Measurements from ENCODE around the gene IMPA2. TPM values are rescaled to one million over a fixed set of nuclear protein-coding genes. Genes with fewer than 3 reads are reported as not detected.

Gene IMPA2
- total RNA-seq, 1 experiment from 2014 or later = 37.6 TPM

- Histone ChIP-seq H3K9me3 (ENCODE audit: control insufficient read depth, insufficient read depth, low read depth, low read length) (no peaks in the 10 kb centered on the region), H3K4me1 (ENCODE audit: control insufficient read depth, insufficient read depth, low read length) (peaks cover 10% of the 10 kb centered on the region), H3K36me3 (ENCODE audit: control insufficient read depth, insufficient read depth, low read length) (no peaks in the 10 kb centered on the region), H3K27me3 (ENCODE audit: control insufficient read depth, insufficient read depth, low read length) (no peaks in the 10 kb centered on the region), H3K4me3 (ENCODE audit: low read depth in 2 of 2, low read length in 2 of 2) (no peak overlapping the region), H3K27ac (ENCODE audit: low read length) (no peak overlapping the region)
- ChIA-PET POLR2A (no interaction called here), CTCF (no interaction called here)
- DNase-seq (ENCODE audit: low read depth, low spot score) = no peak
- intact Hi-C loops (cut with micrococcal nuclease; ENCODE audit: unreplicated experiment) = no loop called here
- TF ChIP-seq POLR2AphosphoS5 (IDR thresholded peaks at IDR 0.05; ENCODE audit: low read depth, low read length) (no peak), CTCF (IDR thresholded peaks at IDR 0.05) (no peak), SIN3A (IDR thresholded peaks at IDR 0.05; ENCODE audit: borderline replicate concordance, insufficient read depth, low read depth, low read length) (no peak), REST (IDR thresholded peaks at IDR 0.05; ENCODE audit: insufficient read depth in 1 of 2, low read depth in 2 of 2, low read length in 1 of 2) (no peak), TCF7L2 (IDR thresholded peaks at IDR 0.05; ENCODE audit: low read depth, low read length) (no peak)
- no TSS peak for BruUV-seq (replicated peaks)
- no peak for ATAC-seq
- in situ Hi-C loops (cut with HindIII; ENCODE audit: low pct_unique_long_range_greater_than_20kb, low sequenced_read_pairs) = no loop called here
Observed at GRCh38 chr18:11985586-11985985, 4.3 kb downstream of the IMPA2 start.

GRCh38 chr18:11986061-11986460 lies 4.8 kb downstream of the IMPA2 start:
- no peak overlapping the region for H3K4me3 ChIP-seq (ENCODE audit: low read depth in 2 of 2, low read length in 2 of 2)
- peaks cover 10% of the 10 kb centered on the region for H3K4me1 ChIP-seq (ENCODE audit: control insufficient read depth, insufficient read depth, low read length)
- H3K9me3 ChIP-seq (ENCODE audit: control insufficient read depth, insufficient read depth, low read depth, low read length) = no peaks in the 10 kb centered on the region
- no peak for TF ChIP-seq POLR2AphosphoS5 (IDR thresholded peaks at IDR 0.05; ENCODE audit: low read depth, low read length)
- TF ChIP-seq TCF7L2 (IDR thresholded peaks at IDR 0.05; ENCODE audit: low read depth, low read length) = no peak
- TF ChIP-seq REST (IDR thresholded peaks at IDR 0.05; ENCODE audit: insufficient read depth in 1 of 2, low read depth in 2 of 2, low read length in 1 of 2) = no peak
- TF ChIP-seq SIN3A (IDR thresholded peaks at IDR 0.05; ENCODE audit: borderline replicate concordance, insufficient read depth, low read depth, low read length) = no peak
- no peak for TF ChIP-seq CTCF (IDR thresholded peaks at IDR 0.05)
- no peaks in the 10 kb centered on the region for H3K27me3 ChIP-seq (ENCODE audit: control insufficient read depth, insufficient read depth, low read length)
- BruUV-seq (replicated peaks) = no TSS peak
- ChIA-PET POLR2A (no interaction called here), CTCF (no interaction called here)
- DNase-seq (ENCODE audit: low read depth, low spot score) (no peak), ATAC-seq (no peak)
- no peak overlapping the region for H3K27ac ChIP-seq (ENCODE audit: low read length)
- intact Hi-C loops (cut with micrococcal nuclease; ENCODE audit: unreplicated experiment) (no loop called here), in situ Hi-C loops (cut with HindIII; ENCODE audit: low pct_unique_long_range_greater_than_20kb, low sequenced_read_pairs) (no loop called here)
- no peaks in the 10 kb centered on the region for H3K36me3 ChIP-seq (ENCODE audit: control insufficient read depth, insufficient read depth, low read length)
